NCI-H1105 treated with DMSO at 0.1 percent for 48 hours (cell line): Measurements from ENCODE around the gene CEACAM5.
"Not testable (repeated sequence)": the region's sequence is repeated elsewhere in the genome, so short reads cannot be mapped to it uniquely, and the experiment has no call there.

Experiments
- DNase-seq: peaks from one replicate; lab custom pipeline; 2025; lab: John Stamatoyannopoulos, UW

Gene CEACAM5

GRCh38 chr19:41740415-41741243, 32.2 kb downstream of the CEACAM5 start:
- no peak for DNase-seq

GRCh38 chr19:41741244-41741554, 32.8 kb downstream of the CEACAM5 start:
- no peak for DNase-seq

GRCh38 chr19:41744850-41745249, 36.4 kb downstream of the CEACAM5 start:
- DNase-seq = no peak

- no peak for DNase-seq
Observed at GRCh38 chr19:41745756-41746155, 37.3 kb downstream of the CEACAM5 start.

GRCh38 chr19:41746593-41747227, 38.3 kb downstream of the CEACAM5 start:
- peak; percentile 77 for DNase-seq

GRCh38 chr19:41748012-41748411, 39.6 kb downstream of the CEACAM5 start:
- DNase-seq = no peak

GRCh38 chr19:41750248-41751134, 42.1 kb downstream of the CEACAM5 start:
- DNase-seq = not testable (repeated sequence)

- DNase-seq = peak; percentile 64
Observed at GRCh38 chr19:41753159-41753558, 44.7 kb downstream of the CEACAM5 start.

GRCh38 chr19:41753936-41754529, 45.6 kb downstream of the CEACAM5 start:
- peak; percentile 59 for DNase-seq

- no peak for DNase-seq
Observed at GRCh38 chr19:41755328-41755913, 47.0 kb downstream of the CEACAM5 start, which contains the start of gene CEACAM6. TSS of gene CEACAM6 (plus strand) at chr19:41755530. CDS start at chr19:41755639, 109 bp downstream.

- no peak for DNase-seq
Observed at GRCh38 chr19:41758846-41759245, 50.4 kb downstream of the CEACAM5 start.

- DNase-seq = no peak
Observed at GRCh38 chr19:41767115-41767514, 58.7 kb downstream of the CEACAM5 start.

GRCh38 chr19:41768105-41768504, 59.7 kb downstream of the CEACAM5 start:
- not testable (repeated sequence) for DNase-seq

GRCh38 chr19:41769608-41770007, 61.2 kb downstream of the CEACAM5 start:
- no peak for DNase-seq

GRCh38 chr19:41771410-41771809, 63.0 kb downstream of the CEACAM5 start:
- no peak for DNase-seq

- DNase-seq = peak; percentile 55
Observed at GRCh38 chr19:41774515-41774980, 66.1 kb downstream of the CEACAM5 start.

GRCh38 chr19:41776700-41777099, 68.3 kb downstream of the CEACAM5 start:
- DNase-seq = no peak
